Measurements from ENCODE around the gene EHBP1L1.

Gene EHBP1L1

DNA sequence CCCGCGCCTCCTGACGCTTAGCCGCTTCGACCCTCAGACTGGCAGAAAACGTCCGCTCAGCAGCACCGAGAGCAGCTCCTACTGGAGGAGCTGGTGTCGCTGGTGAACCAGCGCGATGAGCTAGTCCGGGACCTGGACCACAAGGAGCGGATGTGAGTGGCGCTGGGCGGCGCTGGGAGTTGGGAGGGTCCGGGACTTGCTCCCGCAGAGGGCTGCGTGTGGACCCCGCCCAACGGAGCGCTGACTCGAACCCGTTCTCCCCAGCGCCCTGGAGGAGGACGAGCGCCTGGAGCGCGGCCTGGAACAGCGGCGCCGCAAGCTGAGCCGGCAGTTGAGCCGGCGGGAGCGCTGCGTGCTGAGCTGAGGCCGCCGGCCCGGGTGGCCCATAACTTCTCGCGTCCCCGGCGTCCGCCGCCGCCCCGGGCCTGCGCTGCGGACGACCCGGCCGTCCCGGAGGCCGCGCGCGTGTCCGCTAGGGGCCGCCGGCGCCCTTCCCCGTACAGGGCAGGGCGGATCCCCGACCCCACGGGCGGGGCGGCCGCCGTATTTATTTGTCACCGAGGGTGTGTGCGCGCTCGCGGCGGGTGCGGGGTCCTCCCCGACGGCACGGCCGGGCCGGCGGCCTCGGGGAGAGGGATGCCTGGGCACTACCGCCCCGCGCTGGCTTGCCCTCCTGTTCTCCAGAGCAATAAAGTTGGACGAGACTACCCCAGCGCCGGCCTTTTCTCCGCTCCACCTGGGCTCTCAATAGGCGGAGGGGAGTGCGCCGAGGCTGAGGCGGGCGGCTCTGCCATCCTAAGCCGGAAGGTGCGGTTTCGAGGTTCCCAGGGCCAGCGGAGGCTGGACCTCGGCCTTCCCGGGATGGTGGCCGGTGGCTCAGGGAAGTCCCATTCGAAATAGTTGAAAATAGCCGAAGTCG, 16.3 kb downstream of the EHBP1L1 start:
- TF ChIP-seq, protein P1, sequence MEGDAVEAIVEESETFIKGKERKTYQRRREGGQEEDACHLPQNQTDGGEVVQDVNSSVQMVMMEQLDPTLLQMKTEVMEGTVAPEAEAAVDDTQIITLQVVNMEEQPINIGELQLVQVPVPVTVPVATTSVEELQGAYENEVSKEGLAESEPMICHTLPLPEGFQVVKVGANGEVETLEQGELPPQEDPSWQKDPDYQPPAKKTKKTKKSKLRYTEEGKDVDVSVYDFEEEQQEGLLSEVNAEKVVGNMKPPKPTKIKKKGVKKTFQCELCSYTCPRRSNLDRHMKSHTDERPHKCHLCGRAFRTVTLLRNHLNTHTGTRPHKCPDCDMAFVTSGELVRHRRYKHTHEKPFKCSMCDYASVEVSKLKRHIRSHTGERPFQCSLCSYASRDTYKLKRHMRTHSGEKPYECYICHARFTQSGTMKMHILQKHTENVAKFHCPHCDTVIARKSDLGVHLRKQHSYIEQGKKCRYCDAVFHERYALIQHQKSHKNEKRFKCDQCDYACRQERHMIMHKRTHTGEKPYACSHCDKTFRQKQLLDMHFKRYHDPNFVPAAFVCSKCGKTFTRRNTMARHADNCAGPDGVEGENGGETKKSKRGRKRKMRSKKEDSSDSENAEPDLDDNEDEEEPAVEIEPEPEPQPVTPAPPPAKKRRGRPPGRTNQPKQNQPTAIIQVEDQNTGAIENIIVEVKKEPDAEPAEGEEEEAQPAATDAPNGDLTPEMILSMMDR (IDR thresholded peaks at IDR 0.05; ENCODE audit: low read depth, low read length, missing control alignments) = no peak
- H3K4me3 ChIP-seq (replicated peaks; ENCODE audit: low read depth, low read length) = no peak overlapping the region
- DNase-seq (ENCODE audit: extremely low read depth, low read depth) = no peak

DNA sequence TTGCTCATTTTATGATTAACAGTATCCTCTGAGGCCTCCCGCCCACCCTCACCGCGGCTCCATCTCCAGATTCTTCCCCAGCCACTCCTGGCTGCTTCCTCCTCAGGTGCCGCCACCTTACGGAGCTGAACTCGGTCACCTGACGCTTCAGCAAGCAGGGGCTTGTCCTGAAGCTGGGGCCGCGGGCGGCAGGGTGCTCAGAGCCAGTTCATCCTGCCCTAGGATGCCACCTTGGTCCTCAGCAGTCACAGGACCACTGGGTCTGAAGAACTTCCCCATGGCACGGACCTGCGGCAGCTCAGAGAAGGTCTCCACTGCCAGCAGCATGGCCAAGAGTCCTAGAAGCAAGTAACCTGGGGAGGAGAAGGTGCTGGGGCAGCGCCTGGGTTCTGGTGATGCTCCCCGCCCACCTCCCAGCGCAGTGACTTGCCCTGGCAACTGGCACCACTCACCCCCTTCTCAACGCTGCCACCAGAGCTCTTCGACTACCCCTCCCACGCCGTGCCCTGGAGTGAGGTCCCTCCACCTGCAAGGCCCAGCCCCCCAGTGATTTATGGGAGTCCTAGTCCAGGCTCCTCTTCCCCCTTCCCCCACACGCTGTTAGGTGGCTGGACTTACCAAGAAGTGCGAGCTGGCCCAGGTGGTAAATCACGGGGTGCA, 17.1 kb downstream of the EHBP1L1 start:
- no peak overlapping the region for H3K4me3 ChIP-seq (replicated peaks; ENCODE audit: low read depth, low read length)
- no peak for DNase-seq (ENCODE audit: extremely low read depth, low read depth)
- TF ChIP-seq, protein P1 (IDR thresholded peaks at IDR 0.05; ENCODE audit: low read depth, low read length, missing control alignments) = no peak

DNA sequence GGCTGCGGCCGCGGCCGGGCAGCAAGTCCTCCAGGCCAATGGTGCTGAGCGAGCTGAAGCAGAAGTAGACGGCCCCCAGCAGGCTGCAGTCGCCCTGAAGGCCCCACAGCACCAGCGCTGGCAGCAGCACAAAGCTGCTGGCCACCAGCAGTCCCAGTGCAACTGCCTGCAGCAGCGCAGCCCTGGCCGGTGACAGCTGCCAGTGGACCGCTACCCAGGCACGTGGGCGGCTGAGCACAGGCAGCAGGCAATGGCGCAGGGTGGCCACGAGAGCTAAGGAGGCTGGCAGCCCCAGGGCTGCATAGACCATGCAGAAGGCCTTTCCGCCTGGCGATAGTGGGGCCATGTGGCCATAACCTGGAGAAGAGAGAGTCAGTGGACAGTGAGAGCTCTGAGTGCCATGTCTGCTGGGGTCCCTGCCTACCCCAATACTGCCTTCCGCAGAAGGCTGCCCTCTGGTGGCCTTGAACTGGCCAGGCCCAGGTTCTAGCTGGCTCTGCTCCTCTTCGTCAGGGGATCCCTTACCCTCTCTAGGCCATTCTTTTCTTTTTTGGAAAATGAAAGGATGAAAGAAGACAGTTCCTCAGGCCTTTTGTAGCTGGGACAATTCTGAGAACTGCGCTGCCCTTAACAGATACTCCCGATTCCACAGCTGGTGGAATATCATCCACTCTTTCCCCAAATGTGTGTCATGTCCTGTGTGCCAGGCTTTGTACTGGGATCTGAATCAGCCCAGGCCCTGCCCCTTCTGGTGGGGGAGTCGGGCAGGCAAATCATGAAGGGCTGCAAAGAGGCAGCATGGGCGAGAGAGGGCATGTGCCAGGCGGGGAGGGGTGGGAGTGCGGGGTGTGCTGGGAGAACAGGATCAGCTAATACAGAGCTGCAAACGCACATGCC, 17.9 kb downstream of the EHBP1L1 start:
- TF ChIP-seq, protein P1 (IDR thresholded peaks at IDR 0.05; ENCODE audit: low read depth, low read length, missing control alignments) = peak; percentile 74
- H3K4me3 ChIP-seq (replicated peaks; ENCODE audit: low read depth, low read length) = no peak overlapping the region
- DNase-seq (ENCODE audit: extremely low read depth, low read depth) = no peak

DNA sequence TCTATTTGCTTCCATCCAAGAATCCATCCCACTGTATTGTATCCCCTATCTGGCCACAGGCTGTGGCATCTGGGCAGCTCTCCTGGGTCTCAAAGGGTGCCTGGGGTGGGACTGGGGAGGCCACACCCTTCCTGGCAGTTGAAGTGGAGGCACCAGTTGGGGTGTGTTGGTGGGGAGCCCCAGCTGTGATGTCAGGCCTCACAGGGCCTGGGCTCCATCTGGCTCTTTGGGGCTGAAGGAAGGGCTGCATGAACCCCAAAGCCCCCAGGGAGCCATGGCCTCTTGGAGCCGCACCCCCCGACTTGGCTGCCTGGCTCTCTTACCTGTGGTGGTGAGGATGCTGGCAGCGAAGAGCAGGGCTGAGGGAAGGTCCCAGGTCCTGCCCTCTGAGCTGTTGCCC, 19.3 kb downstream of the EHBP1L1 start:
- no peak for DNase-seq (ENCODE audit: extremely low read depth, low read depth)
- TF ChIP-seq, protein P1 (IDR thresholded peaks at IDR 0.05; ENCODE audit: low read depth, low read length, missing control alignments) = no peak

DNA sequence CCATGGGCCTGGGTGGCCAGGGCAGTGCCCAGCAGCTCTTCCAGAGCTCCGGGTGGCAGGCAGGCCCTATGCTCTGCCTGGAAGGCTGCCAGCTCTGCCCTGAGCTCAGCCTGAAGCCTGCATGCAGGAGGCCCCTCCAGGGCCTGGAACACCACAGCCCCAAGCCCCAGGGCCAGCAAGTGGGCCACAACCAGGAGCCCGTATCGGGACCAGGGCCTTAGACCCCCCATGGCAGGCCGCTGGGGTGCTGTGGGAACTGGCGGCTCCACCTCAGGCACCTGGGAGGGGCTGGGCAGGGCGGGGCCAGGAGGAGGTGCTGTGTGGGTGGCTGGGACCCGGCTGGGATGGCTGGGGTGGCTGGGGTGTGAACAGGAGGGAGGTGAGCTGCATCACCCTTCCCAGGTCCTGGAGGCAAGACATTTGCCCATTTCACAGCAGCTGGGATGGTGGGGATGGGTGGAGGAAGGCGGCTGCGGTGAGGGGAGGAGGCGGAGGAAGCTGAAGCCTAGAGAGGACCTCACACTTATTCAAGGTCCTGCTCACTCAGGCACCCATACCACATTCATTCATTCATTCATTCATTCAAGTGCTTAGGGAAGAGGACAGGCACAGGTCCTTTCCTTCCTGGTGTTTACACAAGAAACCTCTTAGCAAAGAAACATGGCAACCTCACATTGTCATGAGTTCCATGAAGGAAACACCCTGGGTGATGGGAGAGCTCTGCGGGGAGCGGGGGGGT, 19.9 kb downstream of the EHBP1L1 start, which contains the start of gene KCNK7:
TSS of gene KCNK7 (minus strand) at position 258 of the 739 bp plus-strand sequence. CDS start at position 230, 28 bp downstream.
- no peak within 1 kb of the TSS for H3K4me3 ChIP-seq (replicated peaks; ENCODE audit: low read depth, low read length)
- TF ChIP-seq, protein P1 (IDR thresholded peaks at IDR 0.05; ENCODE audit: low read depth, low read length, missing control alignments) = no peak
- no peak for DNase-seq (ENCODE audit: extremely low read depth, low read depth)

More for the DNA sequence above, 19.3 kb downstream of the EHBP1L1 start:
- H3K4me3 ChIP-seq (replicated peaks; ENCODE audit: low read depth, low read length) = no peak overlapping the region

DNA sequence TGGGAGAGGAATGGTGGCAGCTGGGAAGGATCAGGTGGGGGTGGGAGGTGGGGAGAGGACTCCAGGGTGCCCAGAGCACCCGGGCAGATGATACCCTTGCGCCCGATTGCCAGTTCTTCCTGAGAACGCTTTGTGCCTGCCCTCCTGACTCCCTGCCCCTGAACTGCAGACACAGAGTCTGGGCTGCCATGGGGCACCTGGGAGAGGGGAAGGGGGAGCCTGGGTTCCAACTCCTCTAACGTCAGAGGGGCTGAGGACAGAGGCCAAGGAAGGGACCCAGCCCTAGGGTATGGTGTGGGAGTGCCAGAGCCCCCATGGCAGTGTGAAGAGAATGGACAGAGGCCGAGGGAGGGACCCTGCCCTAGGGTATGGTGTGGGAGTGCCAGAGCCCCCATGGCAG, 20.7 kb downstream of the EHBP1L1 start:
- no peak for DNase-seq (ENCODE audit: extremely low read depth, low read depth)
- H3K4me3 ChIP-seq (replicated peaks; ENCODE audit: low read depth, low read length) = no peak overlapping the region
- TF ChIP-seq, protein P1 (IDR thresholded peaks at IDR 0.05; ENCODE audit: low read depth, low read length, missing control alignments) = no peak

All from HFF-Myc (cell line).